AG08396 (cell line): ENCODE results near the gene GLRX2.
A peak's percentile ranks its signal among the peaks of the same experiment; 100 is the strongest.
"Not testable (repeated sequence)": the region's sequence is repeated elsewhere in the genome, so short reads cannot be mapped to it uniquely, and the experiment has no call there.

Experiments used
- DNase-seq: peaks from one replicate; pipeline ENCODE4 v3.0.0; 2012; ENCODE audit warnings: low spot score, mixed read lengths

Gene GLRX2

GRCh38 chr1:193104907-193105820, at the start of gene GLRX2:
TSS of gene GLRX2 (minus strand) at chr1:193105414. CDS start at chr1:193105382, 32 bp downstream.
- DNase-seq: peak; percentile 96

GRCh38 chr1:193144999-193145398, 39.8 kb upstream of the GLRX2 start:
- no peak for DNase-seq

- no peak for DNase-seq
These were observed 39.2 kb upstream of the GLRX2 start for GRCh38 chr1:193144361-193144938.

- DNase-seq: no peak
These were observed 38.1 kb upstream of the GLRX2 start for GRCh38 chr1:193143285-193143684.

- DNase-seq: no peak
These were observed 37.2 kb upstream of the GLRX2 start for GRCh38 chr1:193142409-193142808.

- no peak for DNase-seq
These were observed 36.6 kb upstream of the GLRX2 start for GRCh38 chr1:193141804-193142203.

- DNase-seq: no peak
These were observed 35.0 kb upstream of the GLRX2 start for GRCh38 chr1:193140254-193140653.

GRCh38 chr1:193131266-193131860, 26.1 kb upstream of the GLRX2 start:
- DNase-seq: no peak

GRCh38 chr1:193125369-193125768, 20.2 kb upstream of the GLRX2 start:
- DNase-seq: no peak

GRCh38 chr1:193123751-193124150, 18.5 kb upstream of the GLRX2 start:
- no peak for DNase-seq

- DNase-seq: peak; percentile 96
These were observed 16.7 kb upstream of the GLRX2 start, which contains the start of gene CDC73 for GRCh38 chr1:193121616-193122593. TSS of gene CDC73 (plus strand) at chr1:193122031. CDS start at chr1:193122201, 170 bp downstream.

- DNase-seq: no peak
These were observed 15.5 kb upstream of the GLRX2 start for GRCh38 chr1:193120604-193121166.

- DNase-seq: no peak
These were observed 13.9 kb upstream of the GLRX2 start for GRCh38 chr1:193118803-193119730.

- no peak for DNase-seq
These were observed 13.0 kb upstream of the GLRX2 start for GRCh38 chr1:193118194-193118593.

- DNase-seq: not testable (repeated sequence)
These were observed 12.0 kb upstream of the GLRX2 start for GRCh38 chr1:193117167-193117566.

- peak; percentile 83 for DNase-seq
These were observed 10.5 kb upstream of the GLRX2 start for GRCh38 chr1:193115629-193116227.

GRCh38 chr1:193114485-193115095, 9.4 kb upstream of the GLRX2 start:
- DNase-seq: no peak

- no peak for DNase-seq
These were observed 8.7 kb upstream of the GLRX2 start for GRCh38 chr1:193113992-193114332.

GRCh38 chr1:193113258-193113991, 8.2 kb upstream of the GLRX2 start:
- no peak for DNase-seq
